Measurements from ENCODE around the gene CGB7. TPM values are rescaled to one million over a fixed set of nuclear protein-coding genes. Genes with fewer than 3 reads are reported as not detected.
A peak's percentile ranks its signal among the peaks of the same experiment; 100 is the strongest.
"Not testable (repeated sequence)": the region's sequence is repeated elsewhere in the genome, so short reads cannot be mapped to it uniquely, and the experiment has no call there.

Gene CGB7
- total RNA-seq, 6 experiments from 2014 or later, result not detected

DNA sequence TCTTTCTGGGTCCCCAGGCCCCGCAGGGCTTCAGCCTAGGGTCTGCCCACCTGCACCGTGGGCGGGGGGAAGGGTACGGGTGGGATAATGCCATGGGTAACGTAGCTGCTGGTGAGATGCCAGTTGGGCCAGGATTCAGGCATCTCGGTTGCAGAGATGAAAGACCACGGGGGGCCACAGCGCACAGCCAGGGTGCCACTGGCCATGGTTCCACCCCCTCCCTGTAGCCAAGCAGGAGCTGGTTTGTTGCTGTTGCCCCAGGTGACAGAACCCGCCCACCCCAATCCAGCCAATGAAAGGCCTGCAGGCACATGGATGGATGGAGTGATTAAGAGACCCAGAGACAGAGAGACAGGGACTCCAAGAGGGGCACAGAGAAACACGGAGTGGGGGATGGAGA lies 1.0 kb upstream of the CGB7 start:
- H3K27ac ChIP-seq, result no peak overlapping the region
- 27% methylated on average over 5 of the region's 10 CpGs for WGBS (ENCODE audit: insufficient coverage, low coverage, low lambda C conversion rate, missing lambda C conversion rate)
- H3K4me3 ChIP-seq, result no peak overlapping the region
- no peaks in the 10 kb centered on the region for H3K9me3 ChIP-seq
- no peak for DNase-seq
- H3K4me1 ChIP-seq, result peaks cover 0 to 9% (median under 1%) of the 10 kb centered on the region in 4 donors
- TF ChIP-seq POLR2A (IDR thresholded peaks at IDR 0.05), result no peak
- H3K36me3 ChIP-seq, result no peaks in the 10 kb centered on the region
- no peak for ATAC-seq
- intact Hi-C loops (cut with DNase I), result no loop called here
- no peaks in the 10 kb centered on the region for H3K27me3 ChIP-seq

DNA sequence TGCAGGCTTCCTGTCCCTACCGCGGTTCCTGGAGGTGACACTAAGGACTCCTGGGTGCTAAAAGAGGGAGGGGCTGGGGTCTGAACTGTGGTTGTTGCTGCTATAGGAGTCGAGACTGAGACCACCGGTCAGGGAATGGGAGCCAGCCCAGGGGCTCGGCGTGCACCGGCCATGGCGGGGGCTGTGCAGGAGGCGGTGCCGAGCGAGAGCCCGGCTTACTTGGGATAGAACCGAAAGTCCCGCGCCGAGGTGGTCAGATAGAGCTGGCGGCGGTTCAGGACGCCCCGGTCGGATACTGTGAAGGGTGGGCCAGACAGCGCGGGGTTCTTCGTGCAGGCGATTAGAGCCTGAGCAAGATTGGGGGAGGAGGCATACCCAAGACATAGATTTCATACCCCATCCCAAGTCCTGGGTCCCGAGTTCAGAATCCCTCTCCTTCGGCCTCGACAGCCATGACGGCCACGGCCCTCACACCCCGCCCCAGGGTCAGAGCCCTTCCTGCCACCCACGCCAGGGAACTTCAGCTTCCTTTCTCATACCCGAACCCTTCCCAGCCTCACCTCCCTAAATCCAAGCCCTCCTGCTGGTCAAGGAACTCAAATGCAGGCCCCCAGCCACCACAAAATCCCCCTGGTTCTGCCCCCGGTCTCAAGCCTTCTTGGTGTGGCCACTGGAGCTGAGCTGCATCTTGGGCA lies 500 bp downstream of the CGB7 start:
- H3K27ac ChIP-seq; H3K4me1 ChIP-seq; DNase-seq; H3K27me3 ChIP-seq; intact Hi-C loops (cut with DNase I); H3K36me3 ChIP-seq; H3K9me3 ChIP-seq: not testable (repeated sequence)
- peak in 3 of 4 donors; percentile 6 to 37 (median 21) for ATAC-seq
- WGBS (ENCODE audit: insufficient coverage, low coverage, low lambda C conversion rate, missing lambda C conversion rate), result 20% methylated on average over 1 of the region's 34 CpGs
- H3K4me3 ChIP-seq, result peak overlapping the region; percentile 19 to 43 (median 35)

DNA sequence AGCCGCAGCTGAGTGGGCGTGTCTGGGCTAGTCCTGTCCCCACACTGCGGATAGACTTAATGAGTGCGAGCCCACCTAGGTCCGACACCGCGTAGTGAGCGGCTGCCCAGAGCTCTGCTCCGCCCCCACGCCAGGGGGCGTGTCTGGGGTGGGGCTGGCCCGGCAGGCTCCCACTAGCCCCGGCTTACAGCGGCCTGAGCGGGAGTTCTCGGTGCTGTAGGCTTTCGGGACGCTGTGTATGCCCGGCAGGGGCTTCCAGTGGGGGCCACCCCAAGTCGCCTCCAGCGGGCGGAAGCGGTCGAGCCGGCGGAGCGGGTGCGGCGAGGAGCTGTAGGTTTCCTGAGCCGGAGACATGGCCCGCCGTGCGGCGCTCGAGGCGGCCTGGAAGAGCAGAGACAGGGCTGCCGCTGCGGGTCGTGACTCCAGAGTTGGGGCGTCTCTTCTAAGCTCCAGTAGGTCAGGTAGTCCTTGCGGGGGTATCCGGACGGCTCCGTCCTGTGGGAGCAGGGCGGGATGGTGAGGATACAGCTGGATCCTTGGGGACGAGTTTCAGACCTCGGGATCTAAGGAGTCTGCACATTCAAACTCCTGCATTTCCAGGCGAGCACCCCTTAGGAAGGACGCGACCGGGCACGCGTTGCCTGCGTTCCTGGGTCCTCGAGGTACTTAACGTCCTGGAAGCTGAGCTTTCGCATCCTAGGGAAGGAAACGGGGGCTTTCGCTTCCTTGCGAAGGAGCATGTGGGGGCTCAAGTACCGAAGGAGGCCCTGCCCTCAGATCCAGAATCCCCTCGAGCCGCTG lies 1.2 kb downstream of the CGB7 start:
- intact Hi-C loops (cut with DNase I), result no loop called here
- Histone ChIP-seq H3K9me3 (no peaks in the 10 kb centered on the region), H3K27me3 (no peaks in the 10 kb centered on the region), H3K27ac (no peak overlapping the region), H3K4me1 (peaks cover 0 to 9% (median under 1%) of the 10 kb centered on the region in 4 donors), H3K36me3 (no peaks in the 10 kb centered on the region), H3K4me3 (peak overlapping the region; percentile 35 to 60 (median 43))
- DNase-seq (peak; percentile 62 to 72 (median 71)), ATAC-seq (peak; percentile 86 to 89 (median 88))
- no peak for TF ChIP-seq POLR2A (IDR thresholded peaks at IDR 0.05)
- TF ChIP-seq, protein P1, sequence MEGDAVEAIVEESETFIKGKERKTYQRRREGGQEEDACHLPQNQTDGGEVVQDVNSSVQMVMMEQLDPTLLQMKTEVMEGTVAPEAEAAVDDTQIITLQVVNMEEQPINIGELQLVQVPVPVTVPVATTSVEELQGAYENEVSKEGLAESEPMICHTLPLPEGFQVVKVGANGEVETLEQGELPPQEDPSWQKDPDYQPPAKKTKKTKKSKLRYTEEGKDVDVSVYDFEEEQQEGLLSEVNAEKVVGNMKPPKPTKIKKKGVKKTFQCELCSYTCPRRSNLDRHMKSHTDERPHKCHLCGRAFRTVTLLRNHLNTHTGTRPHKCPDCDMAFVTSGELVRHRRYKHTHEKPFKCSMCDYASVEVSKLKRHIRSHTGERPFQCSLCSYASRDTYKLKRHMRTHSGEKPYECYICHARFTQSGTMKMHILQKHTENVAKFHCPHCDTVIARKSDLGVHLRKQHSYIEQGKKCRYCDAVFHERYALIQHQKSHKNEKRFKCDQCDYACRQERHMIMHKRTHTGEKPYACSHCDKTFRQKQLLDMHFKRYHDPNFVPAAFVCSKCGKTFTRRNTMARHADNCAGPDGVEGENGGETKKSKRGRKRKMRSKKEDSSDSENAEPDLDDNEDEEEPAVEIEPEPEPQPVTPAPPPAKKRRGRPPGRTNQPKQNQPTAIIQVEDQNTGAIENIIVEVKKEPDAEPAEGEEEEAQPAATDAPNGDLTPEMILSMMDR (IDR thresholded peaks at IDR 0.05), result peak; percentile 9 to 44 (median 28)
- 0% methylated on average over 3 of the region's 63 CpGs for WGBS (ENCODE audit: insufficient coverage, low coverage, low lambda C conversion rate, missing lambda C conversion rate)

GRCh38 chr19:49050376-49051033 lies 7.0 kb downstream of the CGB7 start:
- ATAC-seq; H3K4me3 ChIP-seq; DNase-seq; H3K4me1 ChIP-seq; H3K9me3 ChIP-seq; intact Hi-C loops (cut with DNase I); H3K27me3 ChIP-seq; H3K27ac ChIP-seq; H3K36me3 ChIP-seq: not testable (repeated sequence)
- 75% methylated on average over 4 of the region's 24 CpGs for WGBS (ENCODE audit: insufficient coverage, low coverage, low lambda C conversion rate, missing lambda C conversion rate)

- ATAC-seq; H3K4me1 ChIP-seq; H3K27me3 ChIP-seq; DNase-seq; H3K27ac ChIP-seq; H3K4me3 ChIP-seq; intact Hi-C loops (cut with DNase I); H3K36me3 ChIP-seq; H3K9me3 ChIP-seq: not testable (repeated sequence)
- 64% methylated on average over 2 of the region's 4 CpGs for WGBS (ENCODE audit: insufficient coverage, low coverage, low lambda C conversion rate, missing lambda C conversion rate)
Observed at GRCh38 chr19:49049834-49050233, 7.7 kb downstream of the CGB7 start.

GRCh38 chr19:49049011-49049410 lies 8.5 kb downstream of the CGB7 start, which contains the start of gene CGB8:
Gene CGB8 (minus strand): TSS chr19:49049111. CDS start chr19:49048739, 372 bp downstream.
- H3K4me1 ChIP-seq; H3K27ac ChIP-seq; DNase-seq; ATAC-seq; intact Hi-C loops (cut with DNase I); H3K27me3 ChIP-seq; H3K36me3 ChIP-seq; H3K4me3 ChIP-seq; H3K9me3 ChIP-seq: not testable (repeated sequence)
- no CpG with 5 or more reads among the region's 12 CpGs for WGBS (ENCODE audit: insufficient coverage, low coverage, low lambda C conversion rate, missing lambda C conversion rate)

DNA sequence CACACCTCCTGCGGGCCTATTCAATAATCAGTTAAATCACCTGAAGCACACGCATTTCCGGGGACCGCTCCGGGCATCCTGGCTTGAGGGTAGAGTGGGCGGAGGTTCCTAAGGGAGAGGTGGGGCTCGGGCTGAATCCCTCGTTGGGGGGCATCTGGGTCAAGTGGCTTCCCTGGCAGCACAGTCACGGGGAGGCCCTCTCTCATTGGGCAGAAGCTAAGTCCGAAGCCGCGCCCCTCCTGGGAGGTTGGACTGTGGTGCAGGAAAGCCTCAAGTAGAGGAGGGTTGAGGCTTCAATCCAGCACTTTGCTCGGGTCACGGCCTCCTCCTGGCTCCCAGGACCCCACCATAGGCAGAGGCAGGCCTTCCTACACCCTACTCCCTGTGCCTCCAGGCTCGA lies 14.0 kb downstream of the CGB7 start, which contains the start of gene CGB5:
Gene CGB5, plus strand, starts transcription at position 301 of the 400 bp plus-strand sequence. CDS start 362 bp downstream, outside the sequence.
- 67% methylated on average over 2 of the region's 15 CpGs for WGBS (ENCODE audit: insufficient coverage, low coverage, low lambda C conversion rate, missing lambda C conversion rate)
- not testable (repeated sequence) for ATAC-seq

GRCh38 chr19:49042666-49043065 lies 14.9 kb downstream of the CGB7 start:
- H3K4me3 ChIP-seq; DNase-seq; H3K36me3 ChIP-seq; H3K4me1 ChIP-seq; ATAC-seq; intact Hi-C loops (cut with DNase I); H3K9me3 ChIP-seq; H3K27me3 ChIP-seq; H3K27ac ChIP-seq: not testable (repeated sequence)
- WGBS (ENCODE audit: insufficient coverage, low coverage, low lambda C conversion rate, missing lambda C conversion rate), result 57% methylated on average over 1 of the region's 4 CpGs

More for the DNA sequence above, 14.0 kb downstream of the CGB7 start, which contains the start of gene CGB5:
- H3K36me3 ChIP-seq; H3K4me1 ChIP-seq; H3K9me3 ChIP-seq; H3K27me3 ChIP-seq; H3K4me3 ChIP-seq; H3K27ac ChIP-seq; DNase-seq; intact Hi-C loops (cut with DNase I): not testable (repeated sequence)
